Measurements from ENCODE around the gene GSTM3.
"Not testable (repeated sequence)": the region's sequence is repeated elsewhere in the genome, so short reads cannot be mapped to it uniquely, and the experiment has no call there.

GSTM3 gene

GRCh38 chr1:109762039-109762585 lies 21.3 kb upstream of the GSTM3 start:
- no peak for DNase-seq (ENCODE audit: low spot score)

DNA sequence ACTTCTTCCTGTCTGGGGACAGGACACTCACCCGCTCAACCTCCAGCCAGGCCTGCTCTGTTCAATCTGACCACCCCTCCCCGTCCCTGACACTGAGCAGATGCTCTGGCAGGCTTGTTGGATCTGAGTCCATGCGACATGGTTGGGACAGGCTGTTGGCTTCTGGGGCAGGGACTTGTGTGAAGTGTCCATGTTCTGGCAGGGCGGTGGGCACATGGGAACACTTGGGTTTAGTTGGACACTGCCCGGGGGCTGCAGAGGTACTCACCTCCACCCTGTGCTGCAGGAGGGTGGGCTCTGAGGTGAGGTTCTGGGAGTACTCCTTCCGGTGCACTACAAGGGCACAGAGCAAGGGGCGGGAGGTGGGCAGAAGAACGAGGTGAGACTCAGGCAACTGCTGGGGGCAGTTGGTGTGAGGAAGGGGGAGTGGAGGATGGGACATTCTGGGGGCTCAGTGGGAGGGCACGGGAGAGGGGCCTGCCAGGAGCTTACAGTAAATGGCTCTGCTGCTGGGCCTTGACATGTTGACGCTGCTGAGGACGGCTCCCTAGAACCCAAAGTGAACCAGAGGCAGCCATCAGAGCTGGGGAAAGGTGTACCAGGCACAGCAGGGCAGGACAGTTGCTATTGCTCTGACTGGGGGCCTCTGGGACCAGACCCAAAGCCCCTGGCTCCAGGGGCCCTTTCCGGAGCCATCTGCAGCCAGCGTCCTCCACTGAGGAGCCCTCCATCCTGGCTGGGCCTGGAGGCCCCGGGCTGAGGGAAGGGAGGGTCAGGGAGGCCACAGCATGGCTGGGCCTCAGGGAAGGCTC lies 20.6 kb upstream of the GSTM3 start:
- no peak for DNase-seq (ENCODE audit: low spot score)

GRCh38 chr1:109760581-109761226 lies 19.9 kb upstream of the GSTM3 start:
- DNase-seq (ENCODE audit: low spot score), result no peak

DNA sequence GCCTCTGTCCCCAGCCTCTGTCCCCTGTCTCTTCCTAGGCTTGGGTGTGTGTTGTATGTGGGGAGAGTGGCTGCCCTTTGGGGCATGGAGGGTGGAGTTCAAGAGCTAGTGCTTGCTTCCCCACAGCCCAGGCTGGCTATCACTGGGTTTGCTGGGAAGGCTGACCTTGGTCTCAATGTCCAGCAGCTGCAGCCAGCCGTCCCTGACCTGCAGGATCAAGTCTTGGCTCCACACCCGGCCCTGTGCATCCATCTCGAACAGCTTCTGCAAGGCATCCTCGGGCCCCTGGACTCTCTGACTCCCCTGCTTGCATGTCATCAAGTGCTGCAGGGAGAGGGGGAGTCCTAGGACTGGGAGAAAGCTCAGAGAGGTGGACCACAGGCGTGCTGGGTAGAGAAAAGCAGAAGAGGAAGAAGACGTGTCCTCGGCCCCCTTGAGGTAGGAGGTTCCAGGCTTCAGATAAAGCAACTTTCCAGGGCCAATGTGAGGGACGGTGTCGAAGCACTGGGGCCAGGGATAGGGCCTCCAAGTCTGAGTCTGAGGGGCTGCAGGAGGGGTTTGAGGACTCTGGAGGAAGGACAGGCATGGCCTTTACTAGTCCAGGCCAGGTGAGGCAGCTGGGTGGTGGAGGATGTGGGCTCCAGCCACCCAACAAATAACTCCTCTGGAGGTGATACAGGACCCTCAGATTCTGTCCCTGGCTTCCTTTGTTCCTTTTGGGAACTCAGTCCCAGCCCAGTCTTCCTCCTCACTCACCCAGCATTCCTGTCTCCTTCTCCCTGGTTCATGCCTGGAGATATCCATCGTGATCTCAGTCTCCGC lies 18.9 kb upstream of the GSTM3 start:
- DNase-seq (ENCODE audit: low spot score), result no peak

- no peak for DNase-seq (ENCODE audit: low spot score)
Measured at GRCh38 chr1:109757936-109758786, 17.3 kb upstream of the GSTM3 start.

DNA sequence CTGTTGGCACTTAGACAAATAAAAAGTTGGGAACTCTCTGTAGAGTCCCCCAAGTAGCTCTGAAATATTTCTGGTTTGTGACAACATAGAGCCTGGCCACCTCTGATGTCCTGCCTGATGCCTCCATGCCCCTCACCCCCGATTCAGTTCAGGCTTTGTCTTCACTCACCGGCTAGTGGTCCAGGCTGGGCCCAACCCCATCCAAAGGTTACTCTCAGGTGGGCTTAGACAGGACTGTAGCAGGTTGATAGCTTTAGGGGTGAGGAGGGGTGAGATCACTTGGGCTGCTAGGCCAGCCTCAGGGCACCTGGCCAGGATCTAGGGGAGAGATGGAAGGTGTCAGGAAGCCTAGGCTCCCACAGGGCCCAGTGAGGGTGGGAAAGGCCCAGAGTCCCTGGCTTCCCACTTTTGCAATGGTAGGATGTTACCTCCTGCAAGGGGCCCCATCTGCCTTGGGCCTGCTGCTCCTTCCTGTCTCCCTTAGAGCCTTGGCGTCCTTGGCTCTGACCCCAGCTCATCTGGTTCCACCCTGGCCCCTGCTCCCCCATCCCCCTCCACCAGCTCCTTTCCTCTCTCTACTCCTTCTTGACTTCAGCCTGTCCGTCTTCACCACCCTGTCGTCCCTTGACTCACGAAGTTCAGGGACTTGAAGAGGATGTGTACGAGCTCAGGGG lies 16.1 kb upstream of the GSTM3 start:
- DNase-seq (ENCODE audit: low spot score), result no peak

DNA sequence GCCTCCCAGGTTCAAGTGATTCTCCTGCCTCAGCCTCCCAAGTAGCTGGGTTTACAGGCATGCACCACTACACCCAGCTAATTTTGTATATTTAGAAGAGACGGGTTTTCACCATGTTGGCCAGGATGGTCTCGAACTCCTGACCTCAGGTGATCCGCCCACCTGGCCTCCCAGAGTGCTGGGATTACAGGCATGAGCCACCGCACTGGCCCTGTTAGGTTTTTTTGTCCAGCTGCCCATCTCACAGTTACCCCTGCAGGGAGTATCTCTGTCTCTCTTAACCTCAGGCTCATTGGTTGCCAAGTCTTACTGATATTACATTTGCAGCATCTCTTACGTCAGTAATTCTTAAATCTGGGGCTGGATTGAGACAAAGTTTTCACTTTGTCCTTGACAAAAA lies 15.5 kb upstream of the GSTM3 start:
- not testable (repeated sequence) for DNase-seq (ENCODE audit: low spot score)

DNA sequence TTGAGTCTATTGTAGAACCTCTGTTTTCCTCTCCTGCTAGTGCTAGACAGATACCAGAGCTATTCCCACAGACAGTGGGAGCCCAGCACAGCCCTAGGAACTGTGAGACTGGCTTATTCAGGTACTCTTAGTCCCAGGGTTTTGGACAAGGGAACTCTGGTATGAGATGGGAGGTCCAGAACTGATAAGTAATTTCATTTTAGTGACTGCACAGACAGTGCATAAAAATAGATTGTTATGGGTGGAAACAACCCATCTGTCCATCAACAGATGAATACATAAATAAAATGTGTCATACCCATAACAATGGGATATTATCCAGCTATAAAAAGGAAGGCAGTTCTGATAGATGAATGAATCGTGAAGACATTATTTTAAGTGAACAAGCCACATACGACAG lies 13.9 kb upstream of the GSTM3 start:
- DNase-seq (ENCODE audit: low spot score), result no peak

GRCh38 chr1:109751531-109752260 lies 10.9 kb upstream of the GSTM3 start:
- no peak for DNase-seq (ENCODE audit: low spot score)

DNA sequence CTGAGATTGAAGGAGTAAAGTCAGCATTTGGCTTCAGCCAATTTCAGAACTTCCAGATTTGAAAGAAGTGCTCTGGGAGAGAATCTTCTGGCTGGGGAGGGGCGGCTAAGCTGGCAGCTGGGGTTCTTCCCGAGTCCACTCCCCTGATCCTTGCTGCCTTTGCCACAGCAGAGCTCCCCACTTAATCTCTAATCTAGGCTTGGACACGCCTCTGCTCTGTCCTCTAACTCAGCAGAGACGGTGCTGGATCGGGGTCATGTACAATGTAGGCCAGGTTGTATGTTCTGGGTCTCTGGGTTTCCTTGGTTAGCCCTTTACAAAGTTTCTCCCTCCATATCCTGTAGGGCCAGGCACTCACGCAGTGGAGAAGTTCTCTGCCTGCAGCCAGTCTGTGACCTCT lies 10.1 kb upstream of the GSTM3 start:
- DNase-seq (ENCODE audit: low spot score), result no peak

DNA sequence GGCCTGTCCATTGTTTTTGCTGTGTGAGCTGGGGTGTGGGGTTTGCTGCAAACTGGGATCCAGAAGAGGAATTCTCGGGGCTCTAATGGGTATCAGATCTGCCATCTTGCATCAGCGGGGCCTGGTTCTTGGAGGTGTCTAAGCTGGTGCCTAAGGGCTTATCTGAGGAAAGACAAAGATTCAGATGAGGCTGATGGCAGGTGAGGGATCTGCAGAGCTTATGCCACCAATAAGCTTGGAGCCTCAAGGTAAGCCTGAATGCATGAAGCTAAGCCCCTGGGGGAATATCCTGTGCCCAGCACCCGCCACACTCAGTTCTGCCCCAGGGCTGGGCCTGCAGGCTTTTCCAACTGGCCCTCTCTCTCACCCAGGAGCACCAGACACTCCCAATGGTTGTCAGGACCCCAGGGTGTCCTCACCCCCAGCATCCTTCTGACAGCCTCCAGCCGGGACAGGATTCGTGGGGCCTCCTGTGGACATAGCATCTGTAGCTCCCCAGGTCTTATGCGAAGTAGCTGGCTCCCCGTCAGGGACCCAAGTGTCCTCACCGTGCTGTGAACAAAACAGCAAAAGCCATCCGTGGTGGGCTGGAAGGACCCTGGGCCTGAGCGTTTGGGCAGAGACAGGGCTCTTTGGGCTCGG lies 9.5 kb upstream of the GSTM3 start:
- no peak for DNase-seq (ENCODE audit: low spot score)

- no peak for DNase-seq (ENCODE audit: low spot score)
Measured at GRCh38 chr1:109749221-109749620, 8.4 kb upstream of the GSTM3 start.

- DNase-seq (ENCODE audit: low spot score), result not testable (repeated sequence)
Measured at GRCh38 chr1:109748311-109748710, 7.5 kb upstream of the GSTM3 start.

- peak; percentile 61 for DNase-seq (ENCODE audit: low spot score)
Measured at GRCh38 chr1:109739738-109740614, 862 bp downstream of the GSTM3 start.

- DNase-seq (ENCODE audit: low spot score), result no peak
Measured at GRCh38 chr1:109733236-109733870, 7.5 kb downstream of the GSTM3 start.

- no peak for DNase-seq (ENCODE audit: low spot score)
Measured at GRCh38 chr1:109732390-109732881, 8.4 kb downstream of the GSTM3 start.

DNA sequence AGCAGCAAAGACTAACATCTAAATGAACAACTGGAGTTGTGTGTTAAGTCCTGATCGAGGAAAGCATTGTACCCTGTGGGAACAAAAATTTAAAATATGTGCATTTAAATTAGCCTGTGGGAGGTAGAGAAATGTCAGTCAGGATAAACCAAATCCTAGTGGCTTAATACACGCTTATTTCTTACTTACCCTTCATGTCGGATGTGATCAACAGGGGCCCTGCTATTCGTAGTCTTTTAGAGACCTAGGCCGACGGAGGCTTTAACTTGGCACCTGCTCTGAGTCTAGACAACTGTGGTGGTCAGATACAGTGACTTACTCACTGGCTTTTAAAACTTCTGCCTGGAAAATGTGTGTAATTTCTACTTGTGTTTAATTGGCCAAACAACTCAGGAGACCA lies 10.2 kb downstream of the GSTM3 start:
- no peak for DNase-seq (ENCODE audit: low spot score)

DNA sequence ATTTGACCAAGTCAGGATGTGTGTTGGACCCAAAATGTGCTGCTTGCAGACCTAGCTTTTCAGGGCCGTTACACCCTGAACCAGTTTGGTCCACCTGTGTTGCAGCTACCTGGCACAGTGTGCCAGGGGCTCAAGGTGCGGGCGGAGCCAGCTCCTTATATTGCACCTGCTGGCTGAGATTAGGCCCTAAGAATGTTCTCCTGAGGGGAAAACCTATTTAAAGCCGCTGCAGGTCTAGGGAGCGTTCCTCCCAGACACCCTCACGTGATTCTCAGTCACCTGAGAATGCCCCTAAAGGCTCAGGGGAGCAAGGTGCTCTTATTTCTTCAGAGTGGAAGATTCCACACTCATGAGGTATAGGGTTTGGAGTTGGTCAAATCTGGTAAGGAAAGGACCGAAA lies 12.0 kb downstream of the GSTM3 start:
- no peak for DNase-seq (ENCODE audit: low spot score)
